ENCODE measurements around the gene LRPAP1. TPM values are rescaled to one million over a fixed set of nuclear protein-coding genes. Genes with fewer than 3 reads are reported as not detected.

LRPAP1 gene
- total and polyA plus RNA-seq, 2 donors (not counting 1 experiment from before 2014, with no cell fraction given), result 64.6 to 86.8 TPM

DNA sequence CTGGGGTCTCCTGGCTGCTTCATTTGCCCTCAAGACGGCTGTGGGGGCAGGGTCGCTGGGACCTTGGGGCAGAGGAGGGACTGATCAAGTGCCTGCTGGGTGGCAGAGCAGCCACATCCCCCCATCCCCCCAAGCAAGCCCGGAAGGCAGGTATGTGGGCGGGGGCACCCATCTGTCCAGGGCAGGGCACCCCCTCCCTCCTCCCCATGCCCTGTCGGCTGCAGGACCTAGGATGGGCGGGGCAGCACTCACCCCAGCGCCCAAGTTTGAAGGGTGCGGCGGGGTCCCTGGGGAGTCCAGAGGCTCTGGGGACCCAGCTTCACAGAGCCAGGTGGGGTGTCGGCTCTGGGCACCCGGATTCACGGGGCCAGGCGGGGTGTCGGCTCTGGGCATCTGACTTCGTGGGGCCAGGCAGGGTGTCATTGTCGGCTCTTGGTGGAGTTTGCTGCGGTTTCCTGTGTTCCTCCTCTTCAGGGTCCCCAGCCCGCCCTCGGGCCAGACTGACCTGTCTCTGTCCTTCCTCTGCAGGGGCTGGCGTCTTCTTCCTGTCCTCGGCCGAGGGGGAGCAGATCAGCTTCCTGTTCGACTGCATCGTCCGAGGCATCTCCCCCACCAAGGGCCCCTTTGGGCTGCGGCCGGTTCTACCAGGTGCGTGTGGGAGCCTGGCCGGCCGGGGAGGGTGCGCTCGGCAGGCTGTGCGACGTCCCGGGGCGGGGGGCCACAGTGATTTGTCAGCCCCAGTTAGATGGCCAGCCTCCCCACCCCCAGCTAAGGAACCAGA is 47.0 kb downstream of the LRPAP1 start:
- peaks cover 77% of the 10 kb centered on the region for H3K4me1 Mint-ChIP-seq
- H3K9me3 ChIP-seq (ENCODE audit: control extremely low read depth in 1 of 3, control insufficient read depth in 2 of 3, insufficient read depth in 1 of 3, low read length in 2 of 3), result no peaks in the 10 kb centered on the region
- H3K27me3 ChIP-seq (replicated peaks in 1 of 4; ENCODE audit: control extremely low read depth in 1 of 4, control insufficient read depth in 3 of 4, insufficient read depth in 4 of 4, low read length in 3 of 4), result peaks cover 0 to 4% (median 0%) of the 10 kb centered on the region in 4 experiments
- peaks cover 47 to 86% of the 10 kb centered on the region in 2 donors for H3K4me1 ChIP-seq (ENCODE audit: control insufficient read depth in 2 of 2, insufficient read depth in 2 of 2, low read length in 2 of 2)
- intact Hi-C loops (cut with micrococcal nuclease), result loop anchor here (1.0 to 10.0 kb wide), 3 partner anchors 47 to 470 kb away; partner anchors contain the start of gene LRPAP1
- peak; percentile 75 for ATAC-seq (ENCODE audit: low read depth)
- H3K79me2 ChIP-seq (ENCODE audit: control insufficient read depth, insufficient read depth, low read length), result no peaks in the 10 kb centered on the region
- peak overlapping the region; percentile 64 for H2AFZ ChIP-seq (ENCODE audit: insufficient read depth, low read depth, low read length, poor library complexity, severe bottlenecking)
- peak overlapping the region; percentile 94 for H3K4me2 ChIP-seq (replicated peaks; ENCODE audit: low read depth, low read length, poor library complexity, severe bottlenecking)
- POLR2A ChIA-PET, result interaction anchor here (0.6 to 1.2 kb wide), 5 partner anchors 23 to 739 kb away, joined by 3 to 6 read pairs (median 4); partner anchors contain the start of gene LRPAP1
- H3K27me3 Mint-ChIP-seq, result no peaks in the 10 kb centered on the region
- CTCF ChIA-PET, result interaction anchor here (0.7 to 3.5 kb wide), 4 partner anchors 11 to 257 kb away, joined by 3 to 16 read pairs (median 3); no protein-coding TSS in a partner anchor
- H3K9ac ChIP-seq (ENCODE audit: low read length), result peak overlapping the region; percentile 63
- H3K27ac ChIP-seq (ENCODE audit: low read length in 2 of 2), result peak overlapping the region; percentile 42 to 87
- no peaks in the 10 kb centered on the region for H3K36me3 ChIP-seq (replicated peaks in 1 of 2; ENCODE audit: control extremely low read depth in 1 of 2, control insufficient read depth in 1 of 2, extremely low read depth in 1 of 2, insufficient read depth in 2 of 2, low read length in 1 of 2)
- TF ChIP-seq, protein P1, sequence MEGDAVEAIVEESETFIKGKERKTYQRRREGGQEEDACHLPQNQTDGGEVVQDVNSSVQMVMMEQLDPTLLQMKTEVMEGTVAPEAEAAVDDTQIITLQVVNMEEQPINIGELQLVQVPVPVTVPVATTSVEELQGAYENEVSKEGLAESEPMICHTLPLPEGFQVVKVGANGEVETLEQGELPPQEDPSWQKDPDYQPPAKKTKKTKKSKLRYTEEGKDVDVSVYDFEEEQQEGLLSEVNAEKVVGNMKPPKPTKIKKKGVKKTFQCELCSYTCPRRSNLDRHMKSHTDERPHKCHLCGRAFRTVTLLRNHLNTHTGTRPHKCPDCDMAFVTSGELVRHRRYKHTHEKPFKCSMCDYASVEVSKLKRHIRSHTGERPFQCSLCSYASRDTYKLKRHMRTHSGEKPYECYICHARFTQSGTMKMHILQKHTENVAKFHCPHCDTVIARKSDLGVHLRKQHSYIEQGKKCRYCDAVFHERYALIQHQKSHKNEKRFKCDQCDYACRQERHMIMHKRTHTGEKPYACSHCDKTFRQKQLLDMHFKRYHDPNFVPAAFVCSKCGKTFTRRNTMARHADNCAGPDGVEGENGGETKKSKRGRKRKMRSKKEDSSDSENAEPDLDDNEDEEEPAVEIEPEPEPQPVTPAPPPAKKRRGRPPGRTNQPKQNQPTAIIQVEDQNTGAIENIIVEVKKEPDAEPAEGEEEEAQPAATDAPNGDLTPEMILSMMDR (IDR thresholded peaks at IDR 0.05), result no peak
- no peak for TF ChIP-seq EZH2 (IDR thresholded peaks at IDR 0.05; ENCODE audit: borderline replicate concordance, insufficient read depth, low read depth, low read length, poor library complexity, severe bottlenecking)
- H4K20me1 ChIP-seq (ENCODE audit: control insufficient read depth, insufficient read depth, low read length, poor library complexity, severe bottlenecking), result peaks cover 5% of the 10 kb centered on the region
- peak overlapping the region; percentile 87 for H3K4me3 Mint-ChIP-seq
- DNase-seq, result peak; percentile 91
- 7% methylated on average over 34 of the region's 36 CpGs for WGBS (ENCODE audit: insufficient coverage)
- peak overlapping the region; percentile 84 for H3K27ac Mint-ChIP-seq
- H3K4me3 ChIP-seq (ENCODE audit: control extremely low read depth in 1 of 5, extremely low read depth in 1 of 5, insufficient read depth in 1 of 5, low read depth in 2 of 5, low read length in 4 of 5), result peak overlapping the region in 4 of 5 experiments; percentile 49 to 71 (median 56)
- H3K9me3 Mint-ChIP-seq (ENCODE audit: insufficient read depth), result no peaks in the 10 kb centered on the region
